ENCODE results near the gene YIF1A.

- TF ChIP-seq CTCF (IDR thresholded peaks at IDR 0.05; ENCODE audit: poor library complexity) (no peak), EZH2 (IDR thresholded peaks at IDR 0.05; ENCODE audit: borderline replicate concordance) (no peak)
Observed at GRCh38 chr11:66333896-66334604, 45.1 kb upstream of the YIF1A start.

Measured in hepatocyte (in vitro differentiated cells).